Hippocampal formation (tissue), 2 donors: ENCODE data around the gene CKAP4.

Experiments used
- DNase-seq, 2 donors: peaks; one replicate each; lab custom pipeline; 2025; lab: John Stamatoyannopoulos, UW

The CKAP4 gene

GRCh38 chr12:106274575-106275121 lies 26.8 kb upstream of the CKAP4 start:
- DNase-seq = no peak

- DNase-seq = no peak
Measured at GRCh38 chr12:106274012-106274411, 26.2 kb upstream of the CKAP4 start.

- DNase-seq = no peak
Measured at GRCh38 chr12:106273491-106273890, 25.7 kb upstream of the CKAP4 start.

- DNase-seq = no peak
Measured at GRCh38 chr12:106271575-106272505, 24.0 kb upstream of the CKAP4 start.

- no peak for DNase-seq
Measured at GRCh38 chr12:106269150-106269771, 21.4 kb upstream of the CKAP4 start.

GRCh38 chr12:106267535-106267934 lies 19.7 kb upstream of the CKAP4 start:
- DNase-seq = no peak

GRCh38 chr12:106265116-106265515 lies 17.3 kb upstream of the CKAP4 start:
- no peak for DNase-seq

GRCh38 chr12:106258935-106259334 lies 11.1 kb upstream of the CKAP4 start:
- no peak for DNase-seq

GRCh38 chr12:106258226-106258625 lies 10.4 kb upstream of the CKAP4 start:
- DNase-seq = no peak

GRCh38 chr12:106256524-106256923 lies 8.7 kb upstream of the CKAP4 start:
- no peak for DNase-seq

GRCh38 chr12:106255952-106256351 lies 8.1 kb upstream of the CKAP4 start:
- no peak for DNase-seq

- no peak for DNase-seq
Measured at GRCh38 chr12:106255493-106255892, 7.7 kb upstream of the CKAP4 start.

- no peak for DNase-seq
Measured at GRCh38 chr12:106254724-106255123, 6.9 kb upstream of the CKAP4 start.

- DNase-seq = no peak
Measured at GRCh38 chr12:106251631-106252455, 4.0 kb upstream of the CKAP4 start.

- no peak for DNase-seq
Measured at GRCh38 chr12:106249411-106250135, 1.8 kb upstream of the CKAP4 start.

GRCh38 chr12:106248846-106249371 lies 1.1 kb upstream of the CKAP4 start:
- DNase-seq = peak in 1 of 2 donors; percentile 41

GRCh38 chr12:106248312-106248845 lies 559 bp upstream of the CKAP4 start:
- DNase-seq = peak in 1 of 2 donors; percentile 43

- DNase-seq = peak; percentile 12 to 32
Measured at GRCh38 chr12:106246891-106247673, 738 bp downstream of the CKAP4 start.

GRCh38 chr12:106245767-106246166 lies 2.1 kb downstream of the CKAP4 start:
- no peak for DNase-seq

GRCh38 chr12:106243620-106244019 lies 4.2 kb downstream of the CKAP4 start:
- DNase-seq = no peak
